ENCODE measurements around the gene EIF4A2. TPM values are rescaled to one million over a fixed set of nuclear protein-coding genes. Genes with fewer than 3 reads are reported as not detected.

EIF4A2 gene
- 100 to 1,000 TPM; 172 to 363 (median 205) TPM for total RNA-seq

- DNase-seq = peak; percentile 57
- peak within 1 kb of the TSS; percentile 97 to 100 (median 98) for H3K27ac ChIP-seq
- peaks cover 22 to 49% (median 33%) of the 10 kb centered on the region in 3 donors for H3K4me1 ChIP-seq
- no peaks in the 10 kb centered on the region for H3K27me3 ChIP-seq
- H3K36me3 ChIP-seq = peaks cover 0 to 41% (median 27%) of the 10 kb centered on the region in 3 donors
- intact Hi-C loops (cut with DNase I) = no loop called here
- peak in 3 of 6 experiments; percentile 3 to 31 (median 23) for TF ChIP-seq CTCF (IDR thresholded peaks at IDR 0.05)
- TF ChIP-seq POLR2A (IDR thresholded peaks at IDR 0.05) = peak in 3 of 4 donors; percentile 61 to 97 (median 68)
- H3K4me3 ChIP-seq = peak within 1 kb of the TSS; percentile 77 to 98 (median 90)
- H3K9me3 ChIP-seq = no peaks in the 10 kb centered on the region
- WGBS, 2 donors = 0% methylated on average over 6 to 15 of the region's 60 CpGs
Observed at GRCh38 chr3:186783058-186783730, at the start of gene EIF4A2. Gene EIF4A2, plus strand, starts transcription at chr3:186783577. Its CDS starts 34 bp downstream, at chr3:186783611.

GRCh38 chr3:186742618-186743380, 40.6 kb upstream of the EIF4A2 start:
- Histone ChIP-seq H3K4me3 (no peak overlapping the region), H3K27ac (no peak overlapping the region), H3K9me3 (no peaks in the 10 kb centered on the region), H3K4me1 (peaks cover 0 to 8% (median 0%) of the 10 kb centered on the region in 3 donors), H3K27me3 (peaks cover 0 to 6% (median 0%) of the 10 kb centered on the region in 4 donors), H3K36me3 (no peaks in the 10 kb centered on the region)
- intact Hi-C loops (cut with DNase I) = no loop called here
- WGBS, 2 donors = 85 to 87% methylated on average over 7 of the region's 7 CpGs
- DNase-seq = no peak
- TF ChIP-seq CTCF (IDR thresholded peaks at IDR 0.05) (no peak), POLR2A (IDR thresholded peaks at IDR 0.05) (no peak)

GRCh38 chr3:186743666-186744065, 39.7 kb upstream of the EIF4A2 start:
- Histone ChIP-seq H3K36me3 (no peaks in the 10 kb centered on the region), H3K4me1 (peaks cover 0 to 8% (median 0%) of the 10 kb centered on the region in 3 donors), H3K9me3 (no peaks in the 10 kb centered on the region), H3K27me3 (peaks cover 0 to 6% (median 0%) of the 10 kb centered on the region in 4 donors), H3K27ac (no peak overlapping the region), H3K4me3 (no peak overlapping the region)
- intact Hi-C loops (cut with DNase I) = no loop called here
- TF ChIP-seq POLR2A (IDR thresholded peaks at IDR 0.05) = no peak
- no peak for TF ChIP-seq CTCF (IDR thresholded peaks at IDR 0.05)
- WGBS, 2 donors = 63 to 79% methylated on average over 3 of the region's 3 CpGs
- DNase-seq = no peak

GRCh38 chr3:186746008-186746407, 37.4 kb upstream of the EIF4A2 start:
- TF ChIP-seq CTCF (IDR thresholded peaks at IDR 0.05) = no peak
- no peak for TF ChIP-seq POLR2A (IDR thresholded peaks at IDR 0.05)
- H3K27me3 ChIP-seq = peaks cover 0 to 6% (median 0%) of the 10 kb centered on the region in 4 donors
- no peaks in the 10 kb centered on the region for H3K36me3 ChIP-seq
- H3K4me1 ChIP-seq = peaks cover 0 to 8% (median 0%) of the 10 kb centered on the region in 3 donors
- no peak for DNase-seq
- no peaks in the 10 kb centered on the region for H3K9me3 ChIP-seq
- peak overlapping the region in 3 of 4 donors; percentile 36 to 57 (median 45) for H3K27ac ChIP-seq
- intact Hi-C loops (cut with DNase I) = no loop called here
- 15 to 32% methylated on average over 10 of the region's 10 CpGs for WGBS, 2 donors
- no peak overlapping the region for H3K4me3 ChIP-seq

GRCh38 chr3:186750316-186750715, 33.1 kb upstream of the EIF4A2 start:
- WGBS, 2 donors = 81 to 100% methylated on average over 2 of the region's 2 CpGs
- intact Hi-C loops (cut with DNase I) = no loop called here
- H3K4me3 ChIP-seq = no peak overlapping the region

More at GRCh38 chr3:186750316-186750715, 33.1 kb upstream of the EIF4A2 start:
- Histone ChIP-seq H3K36me3 (no peaks in the 10 kb centered on the region), H3K9me3 (no peaks in the 10 kb centered on the region), H3K27me3 (peaks cover 0 to 6% (median 0%) of the 10 kb centered on the region in 4 donors), H3K4me1 (peaks cover 0 to 31% (median 5%) of the 10 kb centered on the region in 3 donors), H3K27ac (no peak overlapping the region)
- no peak for DNase-seq
- TF ChIP-seq CTCF (IDR thresholded peaks at IDR 0.05) (no peak), POLR2A (IDR thresholded peaks at IDR 0.05) (no peak)

Measured in esophagus squamous epithelium (tissue), 5 donors.